Measurements from ENCODE around the gene NASP.

DNA sequence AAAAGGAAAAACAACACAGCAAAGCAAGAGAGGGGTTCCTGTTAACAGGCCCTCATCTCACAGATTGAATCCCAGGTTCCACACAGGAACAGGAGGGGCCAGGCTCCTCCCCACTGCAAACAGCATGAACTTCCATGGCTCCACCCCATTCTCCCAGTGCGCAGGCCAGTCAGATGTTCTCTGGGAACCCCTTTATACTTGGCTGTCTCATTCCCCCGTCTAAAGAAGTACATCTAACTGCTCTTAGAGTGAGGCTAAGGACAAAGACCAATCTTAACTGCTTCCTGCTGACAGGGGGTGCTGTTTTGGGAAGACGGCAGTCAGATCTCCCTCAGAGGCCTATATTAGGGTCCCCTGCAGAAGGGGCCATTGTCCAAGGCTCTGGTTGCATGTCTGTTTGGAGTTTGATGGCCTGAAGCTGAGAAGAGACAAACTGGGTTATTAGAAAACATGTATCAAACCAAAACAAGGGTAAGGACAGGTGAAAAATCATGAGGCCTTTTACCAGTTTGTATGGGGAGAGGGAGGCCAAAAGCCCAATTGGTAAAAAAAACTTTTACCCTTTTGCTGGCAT lies 10.5 kb upstream of the NASP start:
- TF ChIP-seq EZH2 (IDR thresholded peaks at IDR 0.05), result no peak
- TF ChIP-seq POLR2AphosphoS5 (IDR thresholded peaks at IDR 0.05; ENCODE audit: borderline replicate concordance, low read depth, low read length), result no peak

Measured in SK-N-MC (cell line).